ENCODE measurements around the gene EYA3. TPM values are rescaled to one million over a fixed set of nuclear protein-coding genes. Genes with fewer than 3 reads are reported as not detected.

EYA3 gene
- total RNA-seq, 1 experiment from 2014 or later: 32.7 TPM

DNA sequence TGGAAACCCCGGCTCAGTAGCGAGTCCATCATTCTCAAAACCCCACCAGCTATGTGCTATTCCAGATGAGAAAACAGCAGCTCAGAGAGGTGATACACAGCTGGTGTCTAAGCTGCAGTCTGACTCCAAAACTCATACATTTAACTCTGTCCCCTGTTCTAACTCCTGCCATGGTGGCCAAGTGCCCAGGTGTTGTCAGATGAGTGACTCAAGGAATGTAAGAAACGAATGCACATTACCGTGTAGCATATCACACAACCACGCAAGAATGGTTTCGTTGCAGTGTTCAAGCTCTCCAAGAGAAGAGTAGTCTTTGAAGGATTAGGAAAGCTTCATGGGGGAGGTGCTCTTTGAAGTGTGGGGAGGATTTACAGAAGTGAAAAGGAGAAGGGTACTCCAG, 133.3 kb downstream of the EYA3 start:
- Histone ChIP-seq H2BK15ac (ENCODE audit: low read depth, low read length) (no peak overlapping the region), H3K9ac (ENCODE audit: extremely low read depth, insufficient read length, low read length) (no peak overlapping the region), H2BK12ac (ENCODE audit: insufficient read length, low read depth, low read length) (no peak overlapping the region), H2AK5ac (ENCODE audit: insufficient read length, low read length) (no peak overlapping the region), H4K91ac (ENCODE audit: insufficient read length, low read depth, low read length) (no peak overlapping the region), H3K79me2 (ENCODE audit: insufficient read depth, low read length) (no peaks in the 10 kb centered on the region), H3K18ac (ENCODE audit: insufficient read length, low read depth, low read length) (no peak overlapping the region), H4K8ac (replicated peaks; ENCODE audit: insufficient read length, low read depth, low read length) (no peak overlapping the region), H3K27ac (ENCODE audit: insufficient read length, low read depth, low read length) (no peak overlapping the region), H2AFZ (ENCODE audit: low read length) (no peak overlapping the region), H4K5ac (ENCODE audit: insufficient read length, low read depth, low read length) (no peak overlapping the region), H3T11ph (ENCODE audit: low read length) (no peak overlapping the region), H3K23me2 (ENCODE audit: insufficient read length, low read depth, low read length, poor library complexity, severe bottlenecking) (peaks cover 4% of the 10 kb centered on the region), H3K23ac (ENCODE audit: insufficient read length, low read depth, low read length) (no peak overlapping the region), H3K27me3 (ENCODE audit: insufficient read depth, low read length) (no peaks in the 10 kb centered on the region), H3K4me1 (ENCODE audit: insufficient read depth, low read length) (no peaks in the 10 kb centered on the region), H3K9me3 (ENCODE audit: control insufficient read depth, low read depth, low read length) (no peaks in the 10 kb centered on the region), H3K4me2 (ENCODE audit: insufficient read depth, insufficient read length, low read length) (no peak overlapping the region), H3K4ac (ENCODE audit: low read depth, low read length) (no peak overlapping the region), H3K14ac (ENCODE audit: insufficient read depth, low read length) (no peak overlapping the region), H3K79me1 (ENCODE audit: insufficient read depth, low read depth, low read length, poor library complexity, severe bottlenecking) (no peaks in the 10 kb centered on the region), H3K56ac (ENCODE audit: insufficient read length, low read depth, low read length) (no peak overlapping the region), H2BK20ac (ENCODE audit: low read depth, low read length, poor library complexity, severe bottlenecking) (no peak overlapping the region), H2BK5ac (ENCODE audit: insufficient read length, low read length) (no peak overlapping the region), H2BK120ac (ENCODE audit: low read depth, low read length, poor library complexity, severe bottlenecking) (no peak overlapping the region), H4K20me1 (ENCODE audit: control insufficient read depth, insufficient read depth, insufficient read length) (no peaks in the 10 kb centered on the region)
- H3K27me3 Mint-ChIP-seq (ENCODE audit: low read depth): no peaks in the 10 kb centered on the region
- H3K4me1 Mint-ChIP-seq: peaks cover 3 to 8% of the 10 kb centered on the region in 2 experiments
- H3K36me3 Mint-ChIP-seq (ENCODE audit: insufficient read depth in 1 of 3, low read depth in 3 of 3): peaks cover 18 to 77% (median 71%) of the 10 kb centered on the region in 3 experiments; a peak in 6 of 7 replicates
- H3K9me3 Mint-ChIP-seq: no peaks in the 10 kb centered on the region; a peak in 1 of 5 replicates
- DNase-seq: no peak
- TF ChIP-seq, protein P1, sequence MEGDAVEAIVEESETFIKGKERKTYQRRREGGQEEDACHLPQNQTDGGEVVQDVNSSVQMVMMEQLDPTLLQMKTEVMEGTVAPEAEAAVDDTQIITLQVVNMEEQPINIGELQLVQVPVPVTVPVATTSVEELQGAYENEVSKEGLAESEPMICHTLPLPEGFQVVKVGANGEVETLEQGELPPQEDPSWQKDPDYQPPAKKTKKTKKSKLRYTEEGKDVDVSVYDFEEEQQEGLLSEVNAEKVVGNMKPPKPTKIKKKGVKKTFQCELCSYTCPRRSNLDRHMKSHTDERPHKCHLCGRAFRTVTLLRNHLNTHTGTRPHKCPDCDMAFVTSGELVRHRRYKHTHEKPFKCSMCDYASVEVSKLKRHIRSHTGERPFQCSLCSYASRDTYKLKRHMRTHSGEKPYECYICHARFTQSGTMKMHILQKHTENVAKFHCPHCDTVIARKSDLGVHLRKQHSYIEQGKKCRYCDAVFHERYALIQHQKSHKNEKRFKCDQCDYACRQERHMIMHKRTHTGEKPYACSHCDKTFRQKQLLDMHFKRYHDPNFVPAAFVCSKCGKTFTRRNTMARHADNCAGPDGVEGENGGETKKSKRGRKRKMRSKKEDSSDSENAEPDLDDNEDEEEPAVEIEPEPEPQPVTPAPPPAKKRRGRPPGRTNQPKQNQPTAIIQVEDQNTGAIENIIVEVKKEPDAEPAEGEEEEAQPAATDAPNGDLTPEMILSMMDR (conservative IDR thresholded peaks at IDR 0.05): no peak
- H3K27ac Mint-ChIP-seq: no peak overlapping the region
- no peak overlapping the region for H3K4me3 Mint-ChIP-seq
- WGBS (ENCODE audit: extremely low coverage, insufficient read length, low lambda C conversion rate): no CpG with 5 or more reads among the region's 6 CpGs

Measured in H9 (cell line).